GM12878 (cell line): Measurements from ENCODE around the gene LLCFC1. TPM values are rescaled to one million over a fixed set of nuclear protein-coding genes. Genes with fewer than 3 reads are reported as not detected.

ENCODE experiments used
- ATAC-seq: fragments of 200-7000 bp; cut with Tn5 transposase; 3 replicates; pipeline ENCODE4 v1.9.1; 2020; ENCODE audit warnings: mild to moderate bottlenecking, moderate library complexity
- BruUV-seq: library from RNA; stranded (reverse); fragments of 400-500 nt; replicated peaks from 2 replicates; lab custom pipeline; 2021; lab: Mats Ljungman, UMichigan
- CTCF ChIA-PET: fragments of 300-600 bp; sonication (Branson Sonifier 250); formaldehyde crosslinking; extraction: SDS; loops from one replicate; lab custom pipeline; 2021; ENCODE audit warnings: inconsistent platforms; lab: Yijun Ruan, JAX
- POLR2A ChIA-PET: fragments of 350-600 bp; formaldehyde crosslinking; extraction: SDS; loops from one replicate; lab custom pipeline; 2021; ENCODE audit warnings: inconsistent platforms; lab: Charles Lee
- RAD21 ChIA-PET: fragments of 300-600 bp; sonication (Branson Sonifier 250); formaldehyde crosslinking; loops from one replicate; lab custom pipeline; 2023; ENCODE audit warnings: antibody characterized with exemption; ENCODE audit not compliant: unreplicated experiment; lab: Charles Lee
- SMC1A ChIA-PET: fragments of 300-600 bp; sonication (Branson Sonifier 250); formaldehyde crosslinking; loops from one replicate; lab custom pipeline; 2023; ENCODE audit not compliant: unreplicated experiment, uncharacterized antibody; lab: Charles Lee
- DNase-seq: peaks from one replicate; pipeline ENCODE4 v3.0.0-alpha.2; 2011; ENCODE audit warnings: low read depth, low spot score
- FAIRE-seq: peaks from 3 replicates; lab custom pipeline; 2011; peaks lifted over from hg19 to GRCh38; lab: Jason Lieb, UNC
- H2AFZ ChIP-seq: 2 replicates; pipeline ENCODE4 v1.6.0; 2011; ENCODE audit warnings: low read depth, low read length, control low read depth; ENCODE audit not compliant: control insufficient read depth
- H3K27ac ChIP-seq: 2 replicates; pipeline ENCODE4 v1.5.1; 2011; ENCODE audit warnings: control low read depth; ENCODE audit not compliant: control insufficient read depth, insufficient read depth
- H3K27me3 ChIP-seq, 2 experiments: replicated peaks in 1 of 2; 2 replicates each; pipeline versions ENCODE4 v1.6.0 to v1.6.1; 2011; ENCODE audit warnings: low read length in 1 of 2; ENCODE audit not compliant: control insufficient read depth in 2 of 2, insufficient read depth in 2 of 2
- H3K36me3 ChIP-seq, 2 experiments: 2 replicates each; pipeline ENCODE4 v1.5.1; 2011; ENCODE audit warnings: low read length in 1 of 2; ENCODE audit not compliant: control insufficient read depth in 2 of 2, insufficient read depth in 2 of 2
- H3K4me1 ChIP-seq: 2 replicates; pipeline ENCODE4 v1.6.1; 2011; ENCODE audit warnings: mild to moderate bottlenecking, low read length, moderate library complexity, mixed read lengths; ENCODE audit not compliant: control insufficient read depth, insufficient read depth
- H3K4me2 ChIP-seq: 2 replicates; pipeline ENCODE4 v1.6.0; 2011; ENCODE audit warnings: control low read depth; ENCODE audit not compliant: control insufficient read depth, insufficient read depth
- H3K4me3 ChIP-seq: fragments of 200-600 bp; sonication (generic); 2 replicates; pipeline ENCODE4 v1.5.1; 2016
- H3K79me2 ChIP-seq: 2 replicates; pipeline ENCODE4 v1.6.0; 2011; ENCODE audit warnings: low read length; ENCODE audit not compliant: control insufficient read depth, insufficient read depth
- H3K9ac ChIP-seq: 2 replicates; pipeline ENCODE4 v1.8.0; 2011; ENCODE audit warnings: low read length, control low read depth, mixed read lengths; ENCODE audit not compliant: control insufficient read depth, insufficient read depth
- H3K9me3 ChIP-seq: replicated peaks from 3 replicates; pipeline ENCODE4 v1.5.1; 2011; ENCODE audit warnings: mild to moderate bottlenecking, low read length; ENCODE audit not compliant: control insufficient read depth, insufficient read depth
- H4K20me1 ChIP-seq: 2 replicates; pipeline ENCODE4 v1.6.0; 2011; ENCODE audit not compliant: control insufficient read depth, insufficient read depth
- CBFB ChIP-seq: IDR thresholded peaks from 2 replicates; pipeline ENCODE4 v1.6.1; 2016; ENCODE audit warnings: antibody characterized with exemption, low read depth
- CHD1 ChIP-seq: IDR thresholded peaks from 2 replicates; pipeline ENCODE4 v1.6.1; 2012; ENCODE audit warnings: low read depth, low read length, improper control_type of control experiment
- EGR1 ChIP-seq, 2 experiments: IDR thresholded peaks; 1 replicate in 1 of 2; 2 replicates in 1 of 2; pipeline ENCODE4 v1.6.1; 2011 to 2012; ENCODE audit warnings: low read depth in 2 of 2, low read length in 2 of 2, borderline replicate concordance in 1 of 2, mild to moderate bottlenecking in 1 of 2, moderate library complexity in 1 of 2
- MTA3 ChIP-seq: IDR thresholded peaks from 2 replicates; pipeline ENCODE4 v1.6.1; 2012; ENCODE audit warnings: low read length, inconsistent platforms, borderline replicate concordance
- PAX8 ChIP-seq: fragments of 450-650 bp; IDR thresholded peaks from 2 replicates; pipeline ENCODE4 v1.6.1; 2017; ENCODE audit warnings: mild to moderate bottlenecking, moderate library complexity
- POLR2AphosphoS5 ChIP-seq: IDR thresholded peaks from 2 replicates; pipeline ENCODE4 v1.6.1; 2011; ENCODE audit warnings: mild to moderate bottlenecking, low read length, inconsistent platforms
- RAD51 ChIP-seq: fragments of 450-650 bp; IDR thresholded peaks from 2 replicates; pipeline ENCODE4 v1.6.1; 2016; ENCODE audit warnings: moderate library complexity, mild to moderate bottlenecking, inconsistent platforms
- RUNX3 ChIP-seq: IDR thresholded peaks from 2 replicates; pipeline ENCODE4 v1.6.1; 2012; ENCODE audit warnings: low read length, inconsistent platforms
- SIN3A ChIP-seq: IDR thresholded peaks from 2 replicates; pipeline ENCODE4 v1.6.1; 2012; ENCODE audit warnings: low read depth, low read length, improper control_type of control experiment
- USF1 ChIP-seq: IDR thresholded peaks from 2 replicates; pipeline ENCODE4 v1.6.1; 2011; ENCODE audit warnings: borderline replicate concordance, low read depth, mild to moderate bottlenecking, moderate library complexity, mixed read lengths, low read length; ENCODE audit not compliant: insufficient read depth; ENCODE audit errors: extremely low read length
- WGBS: methylation state at CpG from one replicate; pipeline ENCODE4 v1.1.6; 2016; ENCODE audit warnings: low lambda C conversion rate; ENCODE audit not compliant: insufficient replicate concordance, insufficient coverage; ENCODE audit errors: missing lambda C conversion rate; 5-methylcytosine and 5-hydroxymethylcytosine counted together
- in situ Hi-C: fragments of 300-500 bp; cut with MboI; formaldehyde crosslinking; loops from 9 replicates; pipeline ENCODE4 v1.14.3; 2018; ENCODE audit warnings: mixed read lengths
- intact Hi-C: fragments of 100-400 bp; cut with micrococcal nuclease; formaldehyde crosslinking; loops from one replicate; pipeline ENCODE4 v1.14.2; 2022; ENCODE audit not compliant: unreplicated experiment
- polyA plus RNA-seq, 11 experiments: library from polyadenylated mRNA; depleted of rRNA in 4 of 11; unstranded in 6 of 11; stranded (reverse) in 5 of 11; fragments of >200 nt; fragmentation: Nextera tagmentation in 4 of 11; fragmentation: Illumina TruSeq in 1 of 11; extraction: Ambion mirVana in 4 of 11; extraction: Trizol in 1 of 11; gene quantifications; 1 replicate in 1 of 11; 2 replicates in 10 of 11; pipeline versions ENCODE4 v1.2.1 to v1.2.3, GENCODE V29; 2011 to 2016; ENCODE audit warnings: inconsistent platforms in 2 of 11, missing spikeins in 2 of 11, low read depth in 1 of 11
- total RNA-seq, 4 experiments: library from RNA; depleted of rRNA in 3 of 4; stranded (reverse); fragments of >200 nt in 3 of 4; fragmentation: Illumina TruSeq in 1 of 4; extraction: Trizol in 1 of 4; gene quantifications; 2 replicates each; pipeline versions ENCODE4 v1.2.1 to v1.2.3, GENCODE V29; 2013 to 2021
- TF ChIP-seq, protein P1 (sequence below): fragments of 450-650 bp; IDR thresholded peaks from 2 replicates; pipeline ENCODE4 v1.6.1; 2017; ENCODE audit warnings: low read depth, mild to moderate bottlenecking, moderate library complexity
- TF ChIP-seq, protein P2 (sequence below): fragments of 150-350 bp; IDR thresholded peaks from 2 replicates; pipeline ENCODE4 v1.6.1; 2016; ENCODE audit warnings: low read depth, low read length
- TF ChIP-seq, protein P3 (sequence below): IDR thresholded peaks from 2 replicates; pipeline ENCODE4 v1.6.1; 2012; ENCODE audit warnings: low read depth, low read length, improper control_type of control experiment
- TF ChIP-seq, protein P4 (sequence below): IDR thresholded peaks from 2 replicates; pipeline ENCODE4 v1.6.1; 2012; ENCODE audit warnings: low read depth, low read length, improper control_type of control experiment

LLCFC1 gene
- total and polyA plus RNA-seq, 10 of the 15 experiments (the other 5 are each of a cell fraction or from before 2014, with no cell fraction given): not detected

DNA sequence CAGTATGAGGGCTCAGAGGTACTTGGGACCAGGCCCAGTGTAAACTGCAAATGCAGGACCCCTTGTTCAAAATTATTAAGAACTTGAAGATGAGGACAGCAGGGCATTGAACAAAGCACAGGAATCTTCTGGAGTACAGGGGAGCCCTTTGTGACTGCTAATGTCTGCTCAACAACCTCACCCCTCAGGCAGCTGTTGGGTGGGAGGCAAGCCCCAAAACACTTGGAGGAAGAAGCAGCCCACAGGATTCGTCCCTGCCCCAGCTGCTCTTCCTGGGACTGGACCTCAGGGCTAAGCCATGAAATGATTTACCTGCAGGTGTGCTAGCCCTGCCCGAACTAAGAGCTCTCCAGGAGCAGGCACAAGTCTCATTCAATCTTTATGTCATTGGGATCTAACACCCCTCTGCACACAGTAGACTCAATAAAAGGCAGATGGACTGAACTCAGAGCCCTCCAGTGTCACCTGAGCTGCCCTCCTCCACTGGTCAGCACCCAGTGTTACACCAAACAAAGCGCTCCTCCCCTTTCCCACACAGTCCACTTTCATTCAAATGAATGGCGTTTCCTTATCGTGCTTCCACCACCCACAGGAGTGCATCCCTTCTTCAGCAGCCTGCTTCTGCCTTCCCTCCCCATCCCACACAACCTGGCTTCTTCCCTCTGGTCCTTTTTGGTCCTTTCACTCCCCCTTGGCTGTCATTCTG is 6.7 kb upstream of the LLCFC1 start (continued):
- TF ChIP-seq, protein P1, sequence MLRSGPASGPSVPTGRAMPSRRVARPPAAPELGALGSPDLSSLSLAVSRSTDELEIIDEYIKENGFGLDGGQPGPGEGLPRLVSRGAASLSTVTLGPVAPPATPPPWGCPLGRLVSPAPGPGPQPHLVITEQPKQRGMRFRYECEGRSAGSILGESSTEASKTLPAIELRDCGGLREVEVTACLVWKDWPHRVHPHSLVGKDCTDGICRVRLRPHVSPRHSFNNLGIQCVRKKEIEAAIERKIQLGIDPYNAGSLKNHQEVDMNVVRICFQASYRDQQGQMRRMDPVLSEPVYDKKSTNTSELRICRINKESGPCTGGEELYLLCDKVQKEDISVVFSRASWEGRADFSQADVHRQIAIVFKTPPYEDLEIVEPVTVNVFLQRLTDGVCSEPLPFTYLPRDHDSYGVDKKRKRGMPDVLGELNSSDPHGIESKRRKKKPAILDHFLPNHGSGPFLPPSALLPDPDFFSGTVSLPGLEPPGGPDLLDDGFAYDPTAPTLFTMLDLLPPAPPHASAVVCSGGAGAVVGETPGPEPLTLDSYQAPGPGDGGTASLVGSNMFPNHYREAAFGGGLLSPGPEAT: no peak
- TF ChIP-seq MTA3 (no peak), RAD51 (no peak)

- ChIA-PET CTCF (interaction anchor here (1.3 kb wide), 1 partner anchor 52 kb away, joined by 4 read pairs; no protein-coding TSS in a partner anchor), POLR2A (no interaction called here), SMC1A (no interaction called here), RAD21 (no interaction called here)
- H3K9ac ChIP-seq: no peak overlapping the region
- no peak overlapping the region for H3K27ac ChIP-seq
- H2AFZ ChIP-seq: no peak overlapping the region
- ATAC-seq: no peak
- no peak for FAIRE-seq
- 46% methylated on average over 7 of the region's 7 CpGs for WGBS
- no peak overlapping the region for H3K4me2 ChIP-seq
- BruUV-seq: no TSS peak
- no peak overlapping the region for H3K4me3 ChIP-seq
- intact Hi-C loops (no loop called here), in situ Hi-C loops (no loop called here)
- no peaks in the 10 kb centered on the region for H3K36me3 ChIP-seq
- no peaks in the 10 kb centered on the region for H3K79me2 ChIP-seq
- no peaks in the 10 kb centered on the region; a peak in 2 of 4 replicates for H3K27me3 ChIP-seq
- DNase-seq: no peak
- H4K20me1 ChIP-seq: no peaks in the 10 kb centered on the region
- H3K4me1 ChIP-seq: no peaks in the 10 kb centered on the region
- no peaks in the 10 kb centered on the region for H3K9me3 ChIP-seq
- TF ChIP-seq POLR2AphosphoS5 (no peak), USF1 (no peak), RUNX3 (no peak), PAX8 (no peak), EGR1 (IDR thresholded peaks at IDR 0.05; ENCODE audit: borderline replicate concordance in 1 of 2, low read depth in 2 of 2, low read length in 2 of 2) (no peak), SIN3A (no peak), CBFB (no peak), CHD1 (no peak)
- TF ChIP-seq, protein P2, sequence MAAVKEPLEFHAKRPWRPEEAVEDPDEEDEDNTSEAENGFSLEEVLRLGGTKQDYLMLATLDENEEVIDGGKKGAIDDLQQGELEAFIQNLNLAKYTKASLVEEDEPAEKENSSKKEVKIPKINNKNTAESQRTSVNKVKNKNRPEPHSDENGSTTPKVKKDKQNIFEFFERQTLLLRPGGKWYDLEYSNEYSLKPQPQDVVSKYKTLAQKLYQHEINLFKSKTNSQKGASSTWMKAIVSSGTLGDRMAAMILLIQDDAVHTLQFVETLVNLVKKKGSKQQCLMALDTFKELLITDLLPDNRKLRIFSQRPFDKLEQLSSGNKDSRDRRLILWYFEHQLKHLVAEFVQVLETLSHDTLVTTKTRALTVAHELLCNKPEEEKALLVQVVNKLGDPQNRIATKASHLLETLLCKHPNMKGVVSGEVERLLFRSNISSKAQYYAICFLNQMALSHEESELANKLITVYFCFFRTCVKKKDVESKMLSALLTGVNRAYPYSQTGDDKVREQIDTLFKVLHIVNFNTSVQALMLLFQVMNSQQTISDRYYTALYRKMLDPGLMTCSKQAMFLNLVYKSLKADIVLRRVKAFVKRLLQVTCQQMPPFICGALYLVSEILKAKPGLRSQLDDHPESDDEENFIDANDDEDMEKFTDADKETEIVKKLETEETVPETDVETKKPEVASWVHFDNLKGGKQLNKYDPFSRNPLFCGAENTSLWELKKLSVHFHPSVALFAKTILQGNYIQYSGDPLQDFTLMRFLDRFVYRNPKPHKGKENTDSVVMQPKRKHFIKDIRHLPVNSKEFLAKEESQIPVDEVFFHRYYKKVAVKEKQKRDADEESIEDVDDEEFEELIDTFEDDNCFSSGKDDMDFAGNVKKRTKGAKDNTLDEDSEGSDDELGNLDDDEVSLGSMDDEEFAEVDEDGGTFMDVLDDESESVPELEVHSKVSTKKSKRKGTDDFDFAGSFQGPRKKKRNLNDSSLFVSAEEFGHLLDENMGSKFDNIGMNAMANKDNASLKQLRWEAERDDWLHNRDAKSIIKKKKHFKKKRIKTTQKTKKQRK: no peak
- TF ChIP-seq, protein P3, sequence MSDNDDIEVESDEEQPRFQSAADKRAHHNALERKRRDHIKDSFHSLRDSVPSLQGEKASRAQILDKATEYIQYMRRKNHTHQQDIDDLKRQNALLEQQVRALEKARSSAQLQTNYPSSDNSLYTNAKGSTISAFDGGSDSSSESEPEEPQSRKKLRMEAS: no peak
- TF ChIP-seq, protein P4, sequence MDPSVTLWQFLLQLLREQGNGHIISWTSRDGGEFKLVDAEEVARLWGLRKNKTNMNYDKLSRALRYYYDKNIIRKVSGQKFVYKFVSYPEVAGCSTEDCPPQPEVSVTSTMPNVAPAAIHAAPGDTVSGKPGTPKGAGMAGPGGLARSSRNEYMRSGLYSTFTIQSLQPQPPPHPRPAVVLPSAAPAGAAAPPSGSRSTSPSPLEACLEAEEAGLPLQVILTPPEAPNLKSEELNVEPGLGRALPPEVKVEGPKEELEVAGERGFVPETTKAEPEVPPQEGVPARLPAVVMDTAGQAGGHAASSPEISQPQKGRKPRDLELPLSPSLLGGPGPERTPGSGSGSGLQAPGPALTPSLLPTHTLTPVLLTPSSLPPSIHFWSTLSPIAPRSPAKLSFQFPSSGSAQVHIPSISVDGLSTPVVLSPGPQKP: no peak
Observed at GRCh38 chr7:142933092-142933475, 6.2 kb upstream of the LLCFC1 start.
